GM12878 (cell line): ENCODE measurements around the gene GNA14.
"Not testable (repeated sequence)": the region's sequence is repeated elsewhere in the genome, so short reads cannot be mapped to it uniquely, and the experiment has no call there.

Source experiments
- BACH1 ChIP-seq: fragments of 450-650 bp; IDR thresholded peaks from 2 replicates; pipeline ENCODE4 v1.6.1; 2017; ENCODE audit warnings: mild to moderate bottlenecking, borderline replicate concordance
- CTCF ChIP-seq, 3 experiments: IDR thresholded peaks in 2 of 3; conservative IDR thresholded peaks in 1 of 3; 2 replicates each; pipeline ENCODE4 v1.5.1; 2011; ENCODE audit warnings: low read depth in 3 of 3, low read length in 3 of 3, mild to moderate bottlenecking in 3 of 3, control low read depth in 2 of 3, moderate library complexity in 2 of 3, inconsistent platforms in 1 of 3, mixed read lengths in 1 of 3; ENCODE audit not compliant: control insufficient read depth in 2 of 3, insufficient read depth in 1 of 3; ENCODE audit errors: extremely low read depth in 1 of 3
- EP300 ChIP-seq, 2 experiments: fragments of 150-350 bp in 1 of 2; IDR thresholded peaks; 2 replicates each; pipeline ENCODE4 v1.6.1; 2011 to 2012; ENCODE audit warnings: low read depth in 2 of 2, low read length in 2 of 2, borderline replicate concordance in 1 of 2, improper control_type of control experiment in 1 of 2, inconsistent platforms in 1 of 2; ENCODE audit not compliant: control insufficient read depth in 1 of 2
- SMC3 ChIP-seq: IDR thresholded peaks from 2 replicates; pipeline ENCODE4 v1.6.1; 2011; ENCODE audit warnings: low read length, improper control_type of control experiment, borderline replicate concordance
- SRF ChIP-seq, 2 experiments: IDR thresholded peaks; 2 replicates each; pipeline ENCODE4 v1.6.1; 2011; ENCODE audit warnings: low read depth in 2 of 2, low read length in 2 of 2, mild to moderate bottlenecking in 1 of 2, moderate library complexity in 1 of 2
- TAF1 ChIP-seq: IDR thresholded peaks from 2 replicates; pipeline ENCODE4 v1.6.1; 2011; ENCODE audit warnings: mild to moderate bottlenecking, low read depth, low read length, borderline replicate concordance

- TF ChIP-seq SMC3; SRF (IDR thresholded peaks at IDR 0.05; ENCODE audit: low read depth in 2 of 2, low read length in 2 of 2); TAF1; CTCF (IDR thresholded peaks at IDR 0.05 in 2 of 3, conservative IDR thresholded peaks at IDR 0.05 in 1 of 3; ENCODE audit: control insufficient read depth in 2 of 3, extremely low read depth in 1 of 3, insufficient read depth in 1 of 3, low read depth in 3 of 3, low read length in 3 of 3); EP300 (IDR thresholded peaks at IDR 0.05; ENCODE audit: borderline replicate concordance in 1 of 2, control insufficient read depth in 1 of 2, low read depth in 2 of 2, low read length in 2 of 2); BACH1: not testable (repeated sequence)
These were observed 42.6 kb upstream of the GNA14 start for GRCh38 chr9:77690723-77691122.
